WI38 (cell line): ENCODE data around the gene WASHC3.
"Not testable (repeated sequence)": the region's sequence is repeated elsewhere in the genome, so short reads cannot be mapped to it uniquely, and the experiment has no call there.

ENCODE experiments used
- H3K4me3 ChIP-seq: 2 replicates; pipeline ENCODE4 v1.5.1; 2011; ENCODE audit warnings: low read depth, mild to moderate bottlenecking, control low read depth, low read length
- TF ChIP-seq, protein P1 (sequence below): IDR thresholded peaks from 2 replicates; pipeline ENCODE4 v1.5.1; 2012; ENCODE audit warnings: low read depth, mild to moderate bottlenecking, control low read depth, low read length

WASHC3 gene

DNA sequence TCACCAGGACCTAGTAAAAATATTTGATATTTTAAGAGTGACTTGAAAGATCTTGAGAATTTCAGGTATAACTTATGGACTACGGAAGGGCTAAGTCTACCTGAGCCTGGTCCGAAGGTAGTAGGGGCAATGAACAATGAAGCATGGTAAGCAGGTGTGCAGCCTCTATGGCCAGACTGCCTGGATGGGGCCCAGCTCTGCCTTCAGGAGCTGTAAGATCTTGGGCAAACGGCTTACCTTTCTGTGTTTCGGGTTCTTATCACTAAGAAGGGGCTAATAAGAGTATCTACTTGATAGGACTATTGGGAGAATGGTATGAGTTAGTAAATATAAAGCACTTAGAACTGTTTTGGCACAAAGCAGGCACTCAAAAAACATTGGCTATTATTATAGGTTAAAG, 19.1 kb upstream of the WASHC3 start:
- no peak overlapping the region for H3K4me3 ChIP-seq
- TF ChIP-seq, protein P1, sequence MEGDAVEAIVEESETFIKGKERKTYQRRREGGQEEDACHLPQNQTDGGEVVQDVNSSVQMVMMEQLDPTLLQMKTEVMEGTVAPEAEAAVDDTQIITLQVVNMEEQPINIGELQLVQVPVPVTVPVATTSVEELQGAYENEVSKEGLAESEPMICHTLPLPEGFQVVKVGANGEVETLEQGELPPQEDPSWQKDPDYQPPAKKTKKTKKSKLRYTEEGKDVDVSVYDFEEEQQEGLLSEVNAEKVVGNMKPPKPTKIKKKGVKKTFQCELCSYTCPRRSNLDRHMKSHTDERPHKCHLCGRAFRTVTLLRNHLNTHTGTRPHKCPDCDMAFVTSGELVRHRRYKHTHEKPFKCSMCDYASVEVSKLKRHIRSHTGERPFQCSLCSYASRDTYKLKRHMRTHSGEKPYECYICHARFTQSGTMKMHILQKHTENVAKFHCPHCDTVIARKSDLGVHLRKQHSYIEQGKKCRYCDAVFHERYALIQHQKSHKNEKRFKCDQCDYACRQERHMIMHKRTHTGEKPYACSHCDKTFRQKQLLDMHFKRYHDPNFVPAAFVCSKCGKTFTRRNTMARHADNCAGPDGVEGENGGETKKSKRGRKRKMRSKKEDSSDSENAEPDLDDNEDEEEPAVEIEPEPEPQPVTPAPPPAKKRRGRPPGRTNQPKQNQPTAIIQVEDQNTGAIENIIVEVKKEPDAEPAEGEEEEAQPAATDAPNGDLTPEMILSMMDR, result no peak

DNA sequence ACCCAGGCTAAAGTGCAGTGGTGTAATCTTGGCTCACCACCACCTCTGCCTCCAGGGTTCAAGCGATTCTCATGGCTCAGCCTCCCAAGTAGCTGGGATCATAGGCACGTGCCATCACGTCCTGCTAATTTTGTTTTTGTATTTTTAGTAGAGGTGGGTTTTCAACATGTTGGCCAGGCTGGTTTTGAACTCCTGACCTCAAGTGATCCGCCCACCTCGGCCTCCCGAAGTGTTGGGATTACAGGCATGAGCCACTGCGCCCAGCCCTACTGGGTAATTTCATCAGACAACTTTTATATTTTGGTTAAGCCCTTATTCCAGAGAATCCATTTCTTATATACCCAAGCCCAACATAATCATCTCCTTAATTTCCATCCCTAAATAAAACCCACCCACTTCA, 10.3 kb upstream of the WASHC3 start:
- not testable (repeated sequence) for H3K4me3 ChIP-seq

DNA sequence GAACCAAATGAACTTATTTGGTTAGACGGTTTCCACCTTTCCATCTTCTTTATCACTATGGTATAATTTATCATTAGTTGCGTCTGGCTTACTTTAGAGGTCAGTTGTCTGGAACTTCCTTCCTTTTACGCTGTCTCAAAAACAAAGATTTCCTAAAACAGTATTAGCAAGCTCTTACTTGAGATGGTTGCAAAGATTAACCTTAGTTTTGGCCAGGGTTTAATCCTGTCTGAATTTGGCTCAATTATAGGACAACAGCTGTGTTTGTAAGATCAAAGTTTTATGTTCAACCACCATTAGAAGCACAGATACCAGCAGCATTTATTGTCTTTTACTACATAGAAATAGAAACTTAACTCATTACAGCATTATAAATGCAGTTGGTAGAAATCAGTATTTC, 7.9 kb upstream of the WASHC3 start:
- no peak overlapping the region for H3K4me3 ChIP-seq
- TF ChIP-seq, protein P1, result no peak

DNA sequence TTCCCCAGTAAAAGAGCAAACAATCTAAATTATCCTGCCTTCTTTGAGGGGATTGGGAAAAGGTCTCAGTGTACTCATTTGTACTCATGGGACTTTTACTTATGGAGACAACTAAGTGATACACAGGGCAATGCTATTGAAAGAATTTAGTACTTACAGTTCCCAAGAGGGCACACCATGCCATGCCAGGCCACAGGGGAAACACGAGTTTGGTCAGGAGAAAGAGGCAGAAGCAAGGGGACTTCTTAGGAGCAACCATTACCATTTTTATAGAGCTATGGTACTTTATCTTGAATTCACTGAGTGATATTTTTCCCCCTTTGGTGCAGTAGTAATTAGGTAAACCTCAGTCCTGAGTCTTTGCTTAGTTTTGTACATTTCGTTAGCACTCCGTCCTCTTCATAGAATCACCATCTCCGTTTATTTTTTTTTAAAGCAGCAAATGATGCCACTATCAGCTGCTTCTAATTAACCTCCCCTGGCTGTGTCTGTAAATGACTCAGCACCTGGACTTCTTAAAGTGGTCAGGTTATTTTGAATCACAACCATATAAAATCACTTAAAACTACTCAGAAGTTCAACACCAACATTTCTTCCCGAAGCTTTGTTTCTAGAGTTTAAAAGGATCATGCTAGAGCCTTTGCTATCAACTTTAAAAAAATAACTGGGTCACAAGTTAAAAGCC, 5.9 kb upstream of the WASHC3 start:
- TF ChIP-seq, protein P1, result no peak
- no peak overlapping the region for H3K4me3 ChIP-seq

DNA sequence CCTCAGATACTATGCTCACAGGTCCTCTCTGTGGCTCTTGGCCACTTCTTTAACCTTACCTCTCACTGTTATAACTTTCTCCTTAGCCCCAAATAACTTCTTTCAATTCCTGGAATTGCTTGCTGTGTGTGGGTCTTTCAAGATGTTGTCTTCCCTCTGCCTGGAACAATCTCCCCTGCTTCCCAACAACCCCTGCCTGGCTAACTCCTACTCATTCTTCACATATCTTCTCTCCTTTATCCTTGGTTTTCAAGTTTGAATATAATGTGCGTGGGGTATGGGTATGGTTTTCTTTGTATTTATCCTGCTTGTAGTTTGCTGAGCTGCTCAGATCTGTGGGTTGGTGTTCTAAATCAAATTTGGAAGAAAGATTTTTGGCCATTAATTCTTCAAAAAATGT, 2.7 kb upstream of the WASHC3 start:
- H3K4me3 ChIP-seq, result no peak overlapping the region
- TF ChIP-seq, protein P1, result no peak

DNA sequence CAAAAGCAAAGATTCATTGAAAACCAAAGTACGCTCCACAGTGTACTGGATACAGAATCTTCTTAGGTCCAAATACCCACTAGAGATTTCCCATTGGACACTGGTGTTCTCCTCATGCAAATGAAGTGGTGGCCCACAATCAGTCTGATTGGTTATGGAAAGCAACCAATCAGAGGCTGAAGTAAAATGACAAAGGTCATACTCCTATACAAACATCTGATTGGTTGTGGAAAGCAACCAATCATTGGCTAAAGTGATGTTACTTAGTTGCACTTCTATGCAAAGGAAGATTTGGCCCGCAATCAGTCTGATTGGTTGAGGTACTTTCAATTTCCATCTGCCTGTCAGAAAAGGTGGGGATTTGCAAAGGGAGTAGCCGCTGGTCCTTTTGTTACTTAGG, 1.3 kb upstream of the WASHC3 start:
- no peak overlapping the region for H3K4me3 ChIP-seq
- TF ChIP-seq, protein P1, result no peak

DNA sequence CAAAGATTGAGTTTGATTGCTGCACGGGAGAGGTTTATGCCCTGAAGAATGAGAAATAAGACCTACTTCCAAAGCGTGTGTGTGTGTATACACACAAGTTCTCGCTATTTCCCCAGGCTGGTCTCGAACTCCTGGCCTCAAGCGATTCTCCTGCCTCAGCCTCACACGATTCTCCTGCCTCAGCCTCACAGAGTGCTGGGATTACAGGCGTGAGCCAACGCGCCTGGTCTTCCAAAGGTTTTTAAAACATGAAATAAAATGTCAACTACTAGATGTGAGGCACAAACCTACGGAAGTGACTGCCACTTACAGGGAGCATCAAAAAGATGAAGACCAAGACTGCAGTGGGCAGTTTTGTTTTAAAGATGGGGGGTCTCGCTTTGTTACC, 622 bp upstream of the WASHC3 start:
- H3K4me3 ChIP-seq, result peak overlapping the region; percentile 78
- TF ChIP-seq, protein P1, result no peak

DNA sequence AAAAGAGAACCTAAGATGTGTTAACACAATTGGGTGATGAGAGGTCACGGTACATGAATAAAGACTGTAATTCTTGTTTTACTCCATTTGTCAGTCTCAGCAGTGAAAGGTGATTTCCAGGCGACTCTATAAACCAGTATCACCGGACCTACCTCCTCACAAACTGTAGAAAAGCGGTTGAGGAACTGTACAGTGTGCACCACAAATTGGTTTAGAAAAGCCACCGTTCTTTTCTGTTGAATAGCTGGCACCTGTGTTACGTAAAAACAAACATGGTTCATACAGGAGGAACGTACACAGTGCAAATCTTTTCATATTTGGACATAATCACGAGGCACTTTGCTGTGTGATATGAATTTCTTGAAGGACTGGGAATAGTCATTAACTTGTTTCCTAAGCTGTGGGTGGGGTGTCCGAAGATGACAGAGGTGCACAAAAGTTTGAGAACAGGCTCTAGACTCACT, 663 bp downstream of the WASHC3 start:
- TF ChIP-seq, protein P1, result no peak

More for the DNA sequence above, 663 bp downstream of the WASHC3 start:
- peak overlapping the region; percentile 78 for H3K4me3 ChIP-seq
